Adrenal gland (tissue), 12 donors: ENCODE results near the gene CIPC. TPM values are rescaled to one million over a fixed set of nuclear protein-coding genes. Genes with fewer than 3 reads are reported as not detected.

ENCODE experiments used
- DNase-seq, 7 donors: peaks; one replicate each; pipeline ENCODE4 v3.0.0-alpha.2; 2019 to 2020
- H3K27ac ChIP-seq, 5 donors: fragments of 200-600 bp; sonication (generic) in 4 of 5; 1 replicate in 3 of 5; 2 replicates in 2 of 5; pipeline versions ENCODE4 v1.5.1 to v1.8.0; 2016 to 2020; ENCODE audit warnings: mild to moderate bottlenecking in 1 of 5
- H3K27me3 ChIP-seq: fragments of 200-600 bp; 2 replicates; pipeline ENCODE4 v1.8.0; 2021
- H3K36me3 ChIP-seq, 2 donors: fragments of 200-600 bp; replicated peaks in 1 of 2; 1 replicate in 1 of 2; 2 replicates in 1 of 2; pipeline versions ENCODE4 v1.5.1 to v1.8.0; 2018 to 2022
- H3K4me1 ChIP-seq, 2 donors: fragments of 200-600 bp; replicated peaks in 1 of 2; 1 replicate in 1 of 2; 2 replicates in 1 of 2; pipeline versions ENCODE4 v1.5.1 to v1.8.0; 2018 to 2021
- H3K4me3 ChIP-seq, 4 donors: fragments of 200-600 bp; sonication (generic) in 3 of 4; one replicate each; pipeline ENCODE4 v1.5.1; 2016 to 2018
- H3K9me3 ChIP-seq, 3 donors: fragments of 200-600 bp; sonication (generic) in 1 of 3; replicated peaks in 1 of 3; 1 replicate in 2 of 3; 2 replicates in 1 of 3; pipeline versions ENCODE4 v1.5.1 to v1.8.0; 2016 to 2021
- POLR2A ChIP-seq, 2 donors: fragments of 450-650 bp; IDR thresholded peaks; one replicate each; pipeline ENCODE4 v1.6.1; 2017; ENCODE audit warnings: antibody characterized with exemption in 2 of 2, mild to moderate bottlenecking in 2 of 2, moderate library complexity in 1 of 2
- WGBS, 4 donors: extraction: QIAGEN DNeasy Blood & Tissue Kit in 2 of 4; methylation state at CpG; one replicate each; pipeline versions ENCODE4 v1.1.5 to v1.1.7; 2013 to 2017; 5-methylcytosine and 5-hydroxymethylcytosine counted together
- intact Hi-C, 2 donors: fragments of 100-400 bp; cut with DNase I; formaldehyde crosslinking; loops; one replicate each; pipeline versions ENCODE4 v1.14.1 to v1.15.0; 2022 to 2023
- polyA plus RNA-seq, 3 donors: library from polyadenylated mRNA; stranded (reverse); fragments of 200-250 nt in 2 of 3; fragments of 350-450 nt in 1 of 3; fragmentation: Illumina TruSeq in 1 of 3; extraction: RNeasy Lipid Tissue Mini Kit (QIAGEN cat#74804) in 1 of 3; gene quantifications; one replicate each; pipeline ENCODE4 v1.2.3, GENCODE V29; 2013 to 2014
- total RNA-seq, 9 donors: library from RNA; depleted of rRNA in 4 of 9; stranded (reverse); fragments of >200 nt in 4 of 9; fragments of 120-200 nt in 1 of 9; fragmentation: NEBNext Ultra II Directional in 1 of 9; extraction: Animal tissue kit (Norgen Biotek cat#: 25700) in 1 of 9; gene quantifications; one replicate each; pipeline versions ENCODE4 v1.1.0 to v1.2.4, GENCODE V29; 2013 to 2023
- TF ChIP-seq, protein P1 (sequence below), 6 experiments: fragments of 450-650 bp in 4 of 6; fragments of 200-600 bp in 2 of 6; sonication (generic) in 1 of 6; IDR thresholded peaks; 1 replicate in 5 of 6; 2 replicates in 1 of 6; pipeline versions ENCODE4 v1.5.1 to v1.8.0; 2016 to 2021; ENCODE audit warnings: antibody characterized with exemption in 6 of 6, mild to moderate bottlenecking in 2 of 6, moderate library complexity in 1 of 6
- donor health status: healthy with polysubstance abuse.
- donor health status: Bipolar disorder and iron deficiency.
- donor health status: DM: yes; HTN: yes; CAD: no.
- donor health status: DM: no; HTN: no; CAD: no.
- donor health status: DM: no; HTN: no; CAD: no.
- donor health status: DM: yes; HTN: yes; CAD: no.

The CIPC gene
- total and polyA plus RNA-seq, 12 donors, result 3.7 to 48.6 (median 26.1) TPM

DNA sequence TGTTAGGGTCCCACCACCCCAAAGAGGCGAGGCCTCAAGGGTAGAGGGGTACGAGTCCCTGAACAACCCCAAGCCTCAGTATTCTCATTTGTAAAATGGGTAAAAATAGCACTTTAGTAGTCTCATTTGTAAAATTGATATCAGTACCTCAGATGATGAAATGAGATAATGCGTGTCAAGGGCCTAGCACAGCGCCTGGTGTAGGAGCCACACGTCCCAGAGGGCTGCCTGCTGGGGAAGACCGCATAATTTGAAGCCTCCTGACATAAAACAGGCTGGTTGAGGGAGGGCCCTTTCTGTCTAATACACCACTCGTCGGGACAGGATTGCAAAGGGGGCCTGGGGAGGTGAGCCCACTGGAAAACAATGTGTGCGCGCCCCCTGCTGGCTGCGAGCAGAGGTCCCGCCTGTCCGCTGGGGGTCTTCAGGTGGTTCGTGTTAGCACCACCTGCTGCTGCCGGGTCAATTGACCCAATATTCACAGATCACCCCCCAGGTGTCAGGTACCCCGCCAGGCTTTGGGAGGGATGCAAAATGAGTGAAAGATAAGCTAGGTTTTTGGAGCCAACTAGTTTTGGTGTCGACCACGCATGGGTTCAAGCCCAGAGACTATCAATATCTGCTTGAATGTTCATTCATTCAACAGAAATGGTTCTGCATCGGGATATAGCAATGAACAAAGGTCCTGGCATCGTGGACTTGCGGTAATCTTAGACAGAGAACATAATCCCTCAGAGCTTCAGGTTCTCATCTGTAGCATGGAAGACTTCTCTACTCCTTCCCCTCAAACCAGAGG is 44.8 kb upstream of the CIPC start:
- H3K36me3 ChIP-seq, result no peaks in the 10 kb centered on the region
- no peaks in the 10 kb centered on the region for H3K27me3 ChIP-seq
- intact Hi-C loops, result loop anchor here in 1 of 2 donors (5.0 kb wide), 1 partner anchor 141 kb away; no protein-coding TSS in a partner anchor
- peak in 1 of 2 donors; percentile 9 for TF ChIP-seq POLR2A (IDR thresholded peaks at IDR 0.05)
- TF ChIP-seq, protein P1, sequence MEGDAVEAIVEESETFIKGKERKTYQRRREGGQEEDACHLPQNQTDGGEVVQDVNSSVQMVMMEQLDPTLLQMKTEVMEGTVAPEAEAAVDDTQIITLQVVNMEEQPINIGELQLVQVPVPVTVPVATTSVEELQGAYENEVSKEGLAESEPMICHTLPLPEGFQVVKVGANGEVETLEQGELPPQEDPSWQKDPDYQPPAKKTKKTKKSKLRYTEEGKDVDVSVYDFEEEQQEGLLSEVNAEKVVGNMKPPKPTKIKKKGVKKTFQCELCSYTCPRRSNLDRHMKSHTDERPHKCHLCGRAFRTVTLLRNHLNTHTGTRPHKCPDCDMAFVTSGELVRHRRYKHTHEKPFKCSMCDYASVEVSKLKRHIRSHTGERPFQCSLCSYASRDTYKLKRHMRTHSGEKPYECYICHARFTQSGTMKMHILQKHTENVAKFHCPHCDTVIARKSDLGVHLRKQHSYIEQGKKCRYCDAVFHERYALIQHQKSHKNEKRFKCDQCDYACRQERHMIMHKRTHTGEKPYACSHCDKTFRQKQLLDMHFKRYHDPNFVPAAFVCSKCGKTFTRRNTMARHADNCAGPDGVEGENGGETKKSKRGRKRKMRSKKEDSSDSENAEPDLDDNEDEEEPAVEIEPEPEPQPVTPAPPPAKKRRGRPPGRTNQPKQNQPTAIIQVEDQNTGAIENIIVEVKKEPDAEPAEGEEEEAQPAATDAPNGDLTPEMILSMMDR (IDR thresholded peaks at IDR 0.05), result peak; percentile 87 to 98 (median 92)
- DNase-seq, result peak; percentile 70 to 89 (median 75)
- 36 to 44% (median 40%) methylated on average over 14 to 21 of the region's 21 CpGs for WGBS, 4 donors
- H3K9me3 ChIP-seq, result no peaks in the 10 kb centered on the region
- H3K4me1 ChIP-seq, result peaks cover 8 to 29% of the 10 kb centered on the region in 2 donors
- H3K4me3 ChIP-seq, result no peak overlapping the region
- peak overlapping the region in 3 of 5 donors; percentile 66 to 92 (median 74) for H3K27ac ChIP-seq

DNA sequence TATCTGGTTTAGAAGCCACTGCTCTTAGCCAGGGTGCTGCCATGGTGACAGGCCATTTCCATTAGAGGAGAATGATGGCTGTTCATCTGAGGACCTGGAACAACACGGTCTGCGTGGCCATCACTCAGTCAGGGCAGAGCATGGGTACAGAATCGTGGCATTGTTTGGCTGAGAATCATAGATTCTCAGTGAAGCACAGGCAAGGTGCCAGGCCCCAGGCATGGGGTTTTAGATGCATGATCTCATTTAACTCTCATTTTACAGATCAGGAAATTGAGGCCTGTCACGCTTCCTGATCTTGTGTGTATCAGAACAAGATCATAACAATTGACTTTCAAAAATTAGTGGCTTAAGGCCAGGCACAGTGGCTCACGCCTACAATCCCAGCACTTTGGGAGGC is 42.8 kb upstream of the CIPC start:
- Histone ChIP-seq H3K4me1 (peaks cover 8 to 28% of the 10 kb centered on the region in 2 donors), H3K27me3 (no peaks in the 10 kb centered on the region), H3K36me3 (no peaks in the 10 kb centered on the region), H3K4me3 (no peak overlapping the region), H3K27ac (no peak overlapping the region), H3K9me3 (no peaks in the 10 kb centered on the region)
- 80 to 89% (median 85%) methylated on average over 4 to 5 of the region's 5 CpGs for WGBS, 4 donors
- DNase-seq, result no peak
- intact Hi-C loops, result no loop called here
- TF ChIP-seq, protein P1 (IDR thresholded peaks at IDR 0.05), result no peak
- no peak for TF ChIP-seq POLR2A (IDR thresholded peaks at IDR 0.05)

DNA sequence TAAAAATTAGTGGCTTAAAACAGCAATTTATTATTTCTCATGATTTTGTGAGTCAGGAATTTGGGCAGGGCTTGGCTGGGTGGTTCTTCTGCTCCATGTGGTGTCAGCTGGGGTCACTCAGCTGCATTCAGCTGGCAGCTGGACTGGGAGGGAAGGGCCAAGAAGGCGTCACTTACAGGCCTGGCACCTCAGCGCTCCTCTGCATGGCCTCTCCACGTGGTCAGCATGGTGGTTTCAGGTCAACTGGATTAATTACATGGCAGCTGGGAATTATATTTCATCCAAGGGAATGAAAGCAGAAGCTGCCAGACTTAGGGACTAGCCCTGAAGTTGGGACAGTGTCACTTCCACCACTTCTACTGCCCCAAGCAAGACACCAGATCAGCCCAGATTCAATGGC is 42.1 kb upstream of the CIPC start:
- Histone ChIP-seq H3K4me1 (peaks cover 6 to 21% of the 10 kb centered on the region in 2 donors), H3K36me3 (no peaks in the 10 kb centered on the region), H3K27ac (no peak overlapping the region), H3K4me3 (no peak overlapping the region), H3K9me3 (no peaks in the 10 kb centered on the region), H3K27me3 (no peaks in the 10 kb centered on the region)
- no peak for TF ChIP-seq POLR2A (IDR thresholded peaks at IDR 0.05)
- TF ChIP-seq, protein P1 (IDR thresholded peaks at IDR 0.05), result no peak
- WGBS, 4 donors, result 86 to 91% (median 90%) methylated on average over 3 of the region's 3 CpGs
- DNase-seq, result no peak
- intact Hi-C loops, result no loop called here

DNA sequence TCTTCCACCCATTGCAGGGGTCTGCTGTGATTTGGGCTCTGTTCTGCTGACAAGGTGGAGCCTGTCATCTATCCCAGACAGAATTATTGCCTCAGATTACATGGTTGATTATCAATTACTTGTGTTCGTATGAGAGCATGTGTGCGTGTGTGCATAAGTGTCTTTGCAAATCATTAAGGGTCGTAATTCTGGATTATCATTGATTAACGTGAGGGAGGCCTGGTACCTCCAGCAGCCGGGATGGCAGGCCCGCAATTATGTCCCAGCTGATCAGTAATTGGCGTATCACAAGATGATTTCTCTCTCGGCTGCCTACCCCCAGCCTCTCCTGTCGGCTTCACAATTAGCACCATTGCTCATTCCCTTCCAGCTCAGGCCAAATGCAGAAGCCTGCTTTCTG is 39.9 kb upstream of the CIPC start:
- no peak for DNase-seq
- no peaks in the 10 kb centered on the region for H3K9me3 ChIP-seq
- H3K4me3 ChIP-seq, result no peak overlapping the region
- H3K4me1 ChIP-seq, result peaks cover 0 to under 1% of the 10 kb centered on the region in 2 donors
- intact Hi-C loops, result no loop called here
- no peak overlapping the region for H3K27ac ChIP-seq
- H3K27me3 ChIP-seq, result no peaks in the 10 kb centered on the region
- WGBS, 4 donors, result 78 to 90% (median 87%) methylated on average over 9 of the region's 9 CpGs
- no peak for TF ChIP-seq POLR2A (IDR thresholded peaks at IDR 0.05)
- TF ChIP-seq, protein P1 (IDR thresholded peaks at IDR 0.05), result no peak
- H3K36me3 ChIP-seq, result no peaks in the 10 kb centered on the region
